Testis (tissue), 2 donors: ENCODE data around the gene RTL5.

ENCODE experiments used
- CTCF ChIP-seq, 3 experiments: fragments of 450-650 bp in 2 of 3; fragments of 200-600 bp in 1 of 3; sonication (generic) in 1 of 3; IDR thresholded peaks; one replicate each; pipeline ENCODE4 v1.5.1; 2016 to 2019; ENCODE audit warnings: antibody characterized with exemption in 3 of 3, mild to moderate bottlenecking in 2 of 3, moderate library complexity in 1 of 3
- POLR2A ChIP-seq: fragments of 450-650 bp; IDR thresholded peaks from one replicate; pipeline ENCODE4 v1.6.1; 2017; ENCODE audit warnings: antibody characterized with exemption, mild to moderate bottlenecking, moderate library complexity

- TF ChIP-seq POLR2A = no peak
- TF ChIP-seq CTCF (IDR thresholded peaks at IDR 0.05) = no peak
These were observed 23.7 kb downstream of the RTL5 start for GRCh38 chrX:72107841-72108595.
